ENCODE results near the gene WDSUB1. TPM values are rescaled to one million over a fixed set of nuclear protein-coding genes. Genes with fewer than 3 reads are reported as not detected.
A peak's percentile ranks its signal among the peaks of the same experiment; 100 is the strongest.

Gene WDSUB1
- total RNA-seq, 1 donor from 2014 or later = 16.5 TPM

GRCh38 chr2:159234868-159235267 is 51.6 kb downstream of the WDSUB1 start:
- H3K27ac ChIP-seq = no peak overlapping the region
- H3K36me3 ChIP-seq = peaks cover 81% of the 10 kb centered on the region
- no peak overlapping the region for H3K4me3 ChIP-seq
- TF ChIP-seq CTCF (IDR thresholded peaks at IDR 0.05) = no peak
- DNase-seq (no peak), ATAC-seq (no peak)
- H3K27me3 ChIP-seq (ENCODE audit: low read depth) = no peaks in the 10 kb centered on the region
- H3K4me1 ChIP-seq = peaks cover 12% of the 10 kb centered on the region
- intact Hi-C loops (cut with DNase I) = no loop called here
- no peaks in the 10 kb centered on the region for H3K9me3 ChIP-seq

GRCh38 chr2:159232456-159233170 is 53.9 kb downstream of the WDSUB1 start:
- ATAC-seq (no peak), DNase-seq (no peak)
- Histone ChIP-seq H3K36me3 (peaks cover 75% of the 10 kb centered on the region), H3K27me3 (ENCODE audit: low read depth) (no peaks in the 10 kb centered on the region), H3K4me1 (peaks cover 25% of the 10 kb centered on the region), H3K4me3 (no peak overlapping the region), H3K9me3 (no peaks in the 10 kb centered on the region), H3K27ac (no peak overlapping the region)
- TF ChIP-seq CTCF (IDR thresholded peaks at IDR 0.05) = no peak
- intact Hi-C loops (cut with DNase I) = no loop called here

- TF ChIP-seq CTCF (IDR thresholded peaks at IDR 0.05) = no peak
- no peak for DNase-seq
- Histone ChIP-seq H3K36me3 (peaks cover 56% of the 10 kb centered on the region), H3K27me3 (ENCODE audit: low read depth) (no peaks in the 10 kb centered on the region), H3K4me3 (no peak overlapping the region), H3K27ac (peak overlapping the region; percentile 58), H3K4me1 (peaks cover 48% of the 10 kb centered on the region), H3K9me3 (no peaks in the 10 kb centered on the region)
- intact Hi-C loops (cut with DNase I) = no loop called here
- ATAC-seq = peak; percentile 8 to 32
These were observed 56.2 kb downstream of the WDSUB1 start for GRCh38 chr2:159230145-159230877.

GRCh38 chr2:159229476-159230144 is 56.9 kb downstream of the WDSUB1 start:
- peaks cover 55% of the 10 kb centered on the region for H3K4me1 ChIP-seq
- peak; percentile 82 to 91 for ATAC-seq
- peaks cover 56% of the 10 kb centered on the region for H3K36me3 ChIP-seq
- H3K27me3 ChIP-seq (ENCODE audit: low read depth) = no peaks in the 10 kb centered on the region
- DNase-seq = peak; percentile 74
- peak overlapping the region; percentile 58 for H3K27ac ChIP-seq
- no peak overlapping the region for H3K4me3 ChIP-seq
- H3K9me3 ChIP-seq = no peaks in the 10 kb centered on the region
- TF ChIP-seq CTCF (IDR thresholded peaks at IDR 0.05) = no peak
- intact Hi-C loops (cut with DNase I) = no loop called here

GRCh38 chr2:159228081-159228581 is 58.4 kb downstream of the WDSUB1 start:
- DNase-seq (no peak), ATAC-seq (no peak)
- peaks cover 58% of the 10 kb centered on the region for H3K36me3 ChIP-seq
- TF ChIP-seq CTCF (IDR thresholded peaks at IDR 0.05) = no peak
- no peak overlapping the region for H3K4me3 ChIP-seq
- intact Hi-C loops (cut with DNase I) = no loop called here
- no peaks in the 10 kb centered on the region for H3K9me3 ChIP-seq
- H3K27ac ChIP-seq = no peak overlapping the region
- H3K4me1 ChIP-seq = peaks cover 68% of the 10 kb centered on the region
- H3K27me3 ChIP-seq (ENCODE audit: low read depth) = no peaks in the 10 kb centered on the region

All from lower lobe of right lung (tissue), 2 donors.